Naive thymus-derived CD4-positive, alpha-beta T cell (primary cell): ENCODE results near the gene CLOCK. TPM values are rescaled to one million over a fixed set of nuclear protein-coding genes. Genes with fewer than 3 reads are reported as not detected.
"Not testable (repeated sequence)": the region's sequence is repeated elsewhere in the genome, so short reads cannot be mapped to it uniquely, and the experiment has no call there.

Experiments
- ATAC-seq: fragments of 150-1000 bp; cut with Tn5 transposase; 2 replicates; pipeline ENCODE4 v1.10.0; 2021; ENCODE audit warnings: mild to moderate bottlenecking, moderate library complexity
- CTCF ChIA-PET: fragments of 350-600 bp; sonication (Branson Sonifier 250); formaldehyde crosslinking; loops from one replicate; lab custom pipeline; 2021; ENCODE audit warnings: antibody characterized with exemption; lab: Charles Lee
- POLR2A ChIA-PET: fragments of 350-600 bp; sonication (Branson Sonifier 250); formaldehyde crosslinking; loops from one replicate; lab custom pipeline; 2021; ENCODE audit warnings: antibody characterized with exemption, inconsistent platforms; lab: Charles Lee
- DNase-seq, 9 donors: peaks; one replicate each; pipeline versions ENCODE4 v3.0.0 to v3.0.0-alpha.2; 2020 to 2022; ENCODE audit warnings: mixed read lengths in 1 of 9
- H3K27ac ChIP-seq: one replicate; pipeline ENCODE4 v1.7.0; 2013; ENCODE audit warnings: mild to moderate bottlenecking, low read depth, low read length, moderate library complexity
- H3K27me3 ChIP-seq, 2 donors: one replicate each; pipeline ENCODE4 v1.7.0; 2013; ENCODE audit warnings: low read length in 2 of 2, mild to moderate bottlenecking in 2 of 2, moderate library complexity in 2 of 2; ENCODE audit not compliant: control insufficient read depth in 2 of 2, insufficient read depth in 2 of 2
- H3K36me3 ChIP-seq, 3 experiments: 1 replicate in 2 of 3; 2 replicates in 1 of 3; pipeline ENCODE4 v1.7.0; 2013; ENCODE audit warnings: low read length in 3 of 3, mild to moderate bottlenecking in 3 of 3, moderate library complexity in 1 of 3; ENCODE audit not compliant: insufficient read depth in 3 of 3, control insufficient read depth in 2 of 3
- H3K4me1 ChIP-seq, 2 donors: one replicate each; pipeline ENCODE4 v1.7.0; 2013; ENCODE audit warnings: low read length in 2 of 2, mild to moderate bottlenecking in 2 of 2, moderate library complexity in 1 of 2; ENCODE audit not compliant: control insufficient read depth in 2 of 2, insufficient read depth in 2 of 2
- H3K4me3 ChIP-seq: 2 replicates; pipeline ENCODE4 v1.7.0; 2013; ENCODE audit warnings: mild to moderate bottlenecking, low read length
- H3K9me3 ChIP-seq, 3 experiments: 1 replicate in 2 of 3; 2 replicates in 1 of 3; pipeline ENCODE4 v1.7.0; 2013; ENCODE audit warnings: low read length in 3 of 3; ENCODE audit not compliant: control insufficient read depth in 2 of 3
- H3K27ac Mint-ChIP-seq, 9 donors: one replicate each; pipeline ENCODE4 v1.8.0; 2020 to 2022; ENCODE audit warnings: mixed read lengths in 9 of 9, mild to moderate bottlenecking in 8 of 9, moderate library complexity in 5 of 9, inconsistent platforms in 2 of 9
- H3K27me3 Mint-ChIP-seq, 5 donors: one replicate each; pipeline ENCODE4 v1.8.0; 2021 to 2022; ENCODE audit warnings: mixed read lengths in 5 of 5, mild to moderate bottlenecking in 1 of 5
- H3K36me3 Mint-ChIP-seq, 5 donors: one replicate each; pipeline ENCODE4 v1.8.0; 2020 to 2022; ENCODE audit warnings: mixed read lengths in 5 of 5, mild to moderate bottlenecking in 3 of 5, inconsistent platforms in 1 of 5
- H3K4me1 Mint-ChIP-seq, 7 donors: one replicate each; pipeline ENCODE4 v1.8.0; 2020 to 2022; ENCODE audit warnings: mixed read lengths in 7 of 7, mild to moderate bottlenecking in 3 of 7, inconsistent platforms in 1 of 7
- H3K4me3 Mint-ChIP-seq, 10 donors: one replicate each; pipeline ENCODE4 v1.8.0; 2020 to 2022; ENCODE audit warnings: mild to moderate bottlenecking in 10 of 10, mixed read lengths in 10 of 10, moderate library complexity in 6 of 10, inconsistent platforms in 2 of 10
- H3K9me3 Mint-ChIP-seq, 11 donors: one replicate each; pipeline ENCODE4 v1.8.0; 2020 to 2022; ENCODE audit warnings: mixed read lengths in 11 of 11, mild to moderate bottlenecking in 4 of 11, inconsistent platforms in 1 of 11, moderate library complexity in 1 of 11
- intact Hi-C, 2 donors: fragments of 100-400 bp; cut with micrococcal nuclease; formaldehyde crosslinking; loops; one replicate each; pipeline ENCODE4 v1.15.1; 2023
- polyA plus RNA-seq, 2 donors: library from polyadenylated mRNA; unstranded; fragments of 300-500 nt; fragmentation: Illumina TruSeq; gene quantifications; one replicate each; pipeline ENCODE4 v1.2.3, GENCODE V29; 2021
- total RNA-seq, 6 experiments: library from RNA in 5 of 6; stranded (reverse) in 5 of 6; gene quantifications; 1 replicate in 5 of 6; 2 replicates in 1 of 6; pipeline ENCODE4 v1.2.3 and lab custom pipeline; 2021 to 2026

The CLOCK gene
- 10 to 100 TPM in 2 of 5 experiments, 1 to 10 TPM in 3; 7.9 to 12.6 (median 8.9) TPM for total RNA-seq
- polyA plus RNA-seq = 1 to 10 TPM; 4.6 to 5.0 TPM
- total RNA-seq (lab: John Stamatoyannopoulos, UW) = 23.2 reads per million, percentile 54 among the genes with 10 or more reads in this experiment

GRCh38 chr4:55546756-55547465 is at the start of gene CLOCK:
Gene CLOCK, minus strand, starts transcription at chr4:55546909. Its CDS starts 64,124 bp downstream, at chr4:55482785.
- H3K27me3 ChIP-seq = no peaks in the 10 kb centered on the region
- Mint-ChIP-seq H3K4me1 (peaks cover 21 to 57% (median 40%) of the 10 kb centered on the region in 7 donors), H3K27ac (peak within 1 kb of the TSS; percentile 87 to 92 (median 90)), H3K4me3 (peak within 1 kb of the TSS; percentile 88 to 96 (median 94)), H3K27me3 (peaks cover 0 to 29% (median 0%) of the 10 kb centered on the region in 5 donors), H3K9me3 (no peaks in the 10 kb centered on the region), H3K36me3 (no peaks in the 10 kb centered on the region)
- DNase-seq = peak; percentile 79 to 87 (median 83)
- H3K4me1 ChIP-seq = peaks cover 5 to 8% of the 10 kb centered on the region in 2 donors
- ATAC-seq = peak; percentile 82
- intact Hi-C loops = loop anchor here (1.0 to 10.0 kb wide), 19 partner anchors 9 to 1482 kb away; partner anchors contain the start of genes EXOC1 (in 2 of the 2), POLR2B (in 2 of the 2), SRD5A3 (in 2 of the 2) and TMEM165 (in 2 of the 2)
- H3K27ac ChIP-seq = peak within 1 kb of the TSS; percentile 84
- H3K36me3 ChIP-seq = peaks cover 0 to 10% (median 0%) of the 10 kb centered on the region in 3 experiments
- POLR2A ChIA-PET = interaction anchor here (0.8 to 2.0 kb wide), 5 partner anchors 98 to 401 kb away, joined by 3 to 14 read pairs (median 5); partner anchors contain the start of genes SRD5A3 and TMEM165
- peak within 1 kb of the TSS; percentile 82 for H3K4me3 ChIP-seq
- no peaks in the 10 kb centered on the region for H3K9me3 ChIP-seq
- CTCF ChIA-PET = interaction anchor here (0.7 kb wide), 1 partner anchor 393 kb away, joined by 3 read pairs; no protein-coding TSS in a partner anchor

GRCh38 chr4:55592014-55592413 is 45.3 kb upstream of the CLOCK start, which contains the start of gene PDCL2:
Gene PDCL2, minus strand, starts transcription at chr4:55592245. Its CDS starts 136 bp downstream, at chr4:55592109.
- H3K27me3 Mint-ChIP-seq = peaks cover 0 to 19% (median 7%) of the 10 kb centered on the region in 5 donors

GRCh38 chr4:55588160-55588559 is 41.5 kb upstream of the CLOCK start:
- H3K9me3 ChIP-seq = no peaks in the 10 kb centered on the region
- Mint-ChIP-seq H3K4me1 (no peaks in the 10 kb centered on the region), H3K36me3 (peaks cover 0 to 10% (median 9%) of the 10 kb centered on the region in 5 donors), H3K27me3 (peaks cover 0 to 26% (median 19%) of the 10 kb centered on the region in 5 donors), H3K27ac (no peak overlapping the region), H3K9me3 (peaks cover 4 to 20% (median 11%) of the 10 kb centered on the region in 11 donors), H3K4me3 (no peak overlapping the region)
- no peak overlapping the region for H3K27ac ChIP-seq
- H3K4me3 ChIP-seq = no peak overlapping the region
- ATAC-seq (no peak), DNase-seq (no peak)
- ChIA-PET CTCF (no interaction called here), POLR2A (no interaction called here)
- intact Hi-C loops = no loop called here
- H3K4me1 ChIP-seq = no peaks in the 10 kb centered on the region
- no peaks in the 10 kb centered on the region for H3K36me3 ChIP-seq
- no peaks in the 10 kb centered on the region for H3K27me3 ChIP-seq

More at GRCh38 chr4:55592014-55592413, 45.3 kb upstream of the CLOCK start, which contains the start of gene PDCL2:
- no peak for DNase-seq
- Histone ChIP-seq H3K27me3 (no peaks in the 10 kb centered on the region), H3K9me3 (no peaks in the 10 kb centered on the region), H3K27ac (no peak within 1 kb of the TSS), H3K4me1 (no peaks in the 10 kb centered on the region), H3K36me3 (no peaks in the 10 kb centered on the region), H3K4me3 (no peak within 1 kb of the TSS)
- ChIA-PET CTCF (no interaction called here), POLR2A (no interaction called here)
- H3K4me3 Mint-ChIP-seq = no peak within 1 kb of the TSS
- no peak for ATAC-seq
- H3K36me3 Mint-ChIP-seq = peaks cover 0 to 9% (median 4%) of the 10 kb centered on the region in 5 donors
- H3K9me3 Mint-ChIP-seq = peaks cover 0 to 12% (median 5%) of the 10 kb centered on the region in 11 donors
- no peaks in the 10 kb centered on the region for H3K4me1 Mint-ChIP-seq
- H3K27ac Mint-ChIP-seq = no peak within 1 kb of the TSS
- intact Hi-C loops = no loop called here

- H3K4me1 ChIP-seq, POLR2A ChIA-PET, H3K9me3 ChIP-seq, H3K27ac ChIP-seq, H3K4me3 ChIP-seq, DNase-seq, H3K4me1 Mint-ChIP-seq, intact Hi-C loops, H3K36me3 ChIP-seq, H3K27me3 ChIP-seq, ATAC-seq, CTCF ChIA-PET, H3K36me3 Mint-ChIP-seq, H3K27ac Mint-ChIP-seq, H3K4me3 Mint-ChIP-seq: not testable (repeated sequence)
- H3K9me3 Mint-ChIP-seq = peaks cover 3 to 18% (median 7%) of the 10 kb centered on the region in 11 donors
- peaks cover 0 to 16% (median 13%) of the 10 kb centered on the region in 5 donors for H3K27me3 Mint-ChIP-seq
Measured at GRCh38 chr4:55582773-55583172, 36.1 kb upstream of the CLOCK start.

GRCh38 chr4:55578341-55579010 is 31.8 kb upstream of the CLOCK start:
- intact Hi-C loops = no loop called here
- no peak overlapping the region for H3K4me3 ChIP-seq

GRCh38 chr4:55575513-55575912 is 28.8 kb upstream of the CLOCK start:
- H3K27me3 Mint-ChIP-seq = peaks cover 0 to 14% (median 6%) of the 10 kb centered on the region in 5 donors
- intact Hi-C loops = no loop called here
- peaks cover 0 to 7% (median 4%) of the 10 kb centered on the region in 5 donors for H3K36me3 Mint-ChIP-seq
- Histone ChIP-seq H3K27ac (no peak overlapping the region), H3K36me3 (no peaks in the 10 kb centered on the region), H3K4me3 (no peak overlapping the region), H3K4me1 (no peaks in the 10 kb centered on the region), H3K27me3 (no peaks in the 10 kb centered on the region), H3K9me3 (no peaks in the 10 kb centered on the region)
- ChIA-PET CTCF (no interaction called here), POLR2A (no interaction called here)
- H3K4me3 Mint-ChIP-seq = no peak overlapping the region
- H3K9me3 Mint-ChIP-seq = peaks cover 6 to 40% (median 17%) of the 10 kb centered on the region in 11 donors
- H3K27ac Mint-ChIP-seq = no peak overlapping the region
- ATAC-seq (no peak), DNase-seq (no peak)
- H3K4me1 Mint-ChIP-seq = no peaks in the 10 kb centered on the region

More at GRCh38 chr4:55578341-55579010, 31.8 kb upstream of the CLOCK start:
- DNase-seq (no peak), ATAC-seq (no peak)
- Histone ChIP-seq H3K4me1 (no peaks in the 10 kb centered on the region), H3K36me3 (no peaks in the 10 kb centered on the region), H3K27ac (no peak overlapping the region), H3K9me3 (no peaks in the 10 kb centered on the region), H3K27me3 (no peaks in the 10 kb centered on the region)
- H3K27ac Mint-ChIP-seq = no peak overlapping the region
- H3K9me3 Mint-ChIP-seq = peaks cover 6 to 46% (median 23%) of the 10 kb centered on the region in 11 donors
- peaks cover 0 to 17% (median 8%) of the 10 kb centered on the region in 5 donors for H3K27me3 Mint-ChIP-seq
- no peaks in the 10 kb centered on the region for H3K4me1 Mint-ChIP-seq
- POLR2A ChIA-PET = no interaction called here
- H3K4me3 Mint-ChIP-seq = no peak overlapping the region
- CTCF ChIA-PET = no interaction called here
- H3K36me3 Mint-ChIP-seq = peaks cover 0 to 12% (median 4%) of the 10 kb centered on the region in 5 donors
